GM12801 (cell line): ENCODE measurements around the gene PAXX.

ENCODE experiments used
- CTCF ChIP-seq: IDR thresholded peaks from one replicate; pipeline ENCODE4 v1.5.1; 2011; ENCODE audit warnings: control low read depth; ENCODE audit not compliant: insufficient read length; ENCODE audit errors: extremely low read depth

The PAXX gene

GRCh38 chr9:136983167-136983566, 9.1 kb upstream of the PAXX start:
- TF ChIP-seq CTCF = no peak

- TF ChIP-seq CTCF = no peak
These were observed 8.4 kb upstream of the PAXX start for GRCh38 chr9:136983656-136984314.

GRCh38 chr9:136984464-136985026, 7.7 kb upstream of the PAXX start:
- TF ChIP-seq CTCF = no peak

GRCh38 chr9:136985027-136985602, 7.1 kb upstream of the PAXX start:
- no peak for TF ChIP-seq CTCF

GRCh38 chr9:136985853-136986252, 6.4 kb upstream of the PAXX start:
- no peak for TF ChIP-seq CTCF

- TF ChIP-seq CTCF = no peak
These were observed 3.4 kb upstream of the PAXX start for GRCh38 chr9:136988872-136989271.

- TF ChIP-seq CTCF = no peak
These were observed 1.8 kb upstream of the PAXX start for GRCh38 chr9:136990242-136990911.
